HG03558 (cell line): ENCODE results near the gene COL11A2.

ENCODE experiments used
- ATAC-seq: cut with Tn5 transposase; IDR thresholded peaks from one replicate; pipeline ENCODE4 v1.9.1; 2021; ENCODE audit warnings: moderate number of reproducible peaks; ENCODE audit not compliant: unreplicated experiment; ENCODE audit errors: extremely low read depth

The COL11A2 gene

DNA sequence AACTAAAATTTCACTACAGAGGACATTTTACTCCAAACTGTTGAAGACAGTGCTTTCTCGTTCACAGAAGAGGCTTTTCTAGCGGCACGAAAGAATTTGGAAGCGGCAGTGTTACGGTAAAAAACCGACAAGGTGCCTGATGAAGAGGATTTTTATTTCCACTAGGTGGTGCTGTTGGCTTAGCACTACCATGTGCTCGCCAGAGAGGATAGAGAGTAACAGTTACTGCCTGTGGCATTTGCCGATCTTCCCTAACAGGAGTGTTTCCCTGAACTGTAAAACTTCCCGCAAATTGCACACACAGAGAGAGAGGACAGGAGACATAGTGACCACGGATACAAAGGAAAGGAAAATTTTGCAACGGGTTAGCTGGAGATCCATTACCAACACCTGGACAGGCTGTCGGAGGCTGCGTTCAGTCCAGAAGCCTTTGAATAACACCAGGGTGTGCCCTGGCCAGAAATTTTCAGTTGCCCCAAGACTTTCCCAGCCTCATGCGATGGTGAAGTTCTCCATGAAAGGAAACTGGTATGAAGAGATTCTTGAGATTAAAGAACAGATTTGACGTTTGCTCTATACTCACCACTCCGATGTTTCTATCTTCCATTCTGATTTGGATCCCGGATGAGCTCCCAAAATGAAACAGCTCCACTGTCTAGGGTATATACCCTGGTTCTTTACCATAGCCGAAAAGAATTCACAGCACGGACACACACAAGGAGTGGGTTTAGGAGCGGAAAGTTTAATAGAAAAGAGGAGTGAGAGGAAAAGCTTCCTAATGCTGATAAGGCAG, 68.3 kb downstream of the COL11A2 start:
- no peak for ATAC-seq

DNA sequence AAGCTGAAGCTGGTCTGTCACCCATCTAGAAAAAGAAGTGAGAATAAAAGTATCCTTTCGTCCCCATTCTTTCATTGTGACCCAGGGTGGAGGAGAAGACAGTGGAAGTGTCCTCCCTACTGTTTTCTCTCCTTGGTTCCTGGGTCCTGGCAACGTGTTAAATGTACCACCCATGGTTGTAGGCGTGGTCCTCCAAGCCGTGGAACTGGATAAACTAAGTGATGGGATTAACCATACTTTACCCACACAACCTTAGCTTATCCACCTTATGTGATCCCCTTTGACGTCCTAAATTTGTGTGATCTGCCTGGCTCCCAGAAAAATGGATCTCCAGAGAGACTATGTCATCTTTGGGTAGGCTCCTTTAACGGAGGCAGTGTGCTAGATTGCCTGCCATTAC, 69.1 kb downstream of the COL11A2 start:
- ATAC-seq: no peak

GRCh38 chr6:33120001-33120400, 72.3 kb downstream of the COL11A2 start:
- ATAC-seq: no peak

GRCh38 chr6:33118525-33119123, 73.6 kb downstream of the COL11A2 start:
- no peak for ATAC-seq

GRCh38 chr6:33117811-33118277, 74.4 kb downstream of the COL11A2 start:
- no peak for ATAC-seq

DNA sequence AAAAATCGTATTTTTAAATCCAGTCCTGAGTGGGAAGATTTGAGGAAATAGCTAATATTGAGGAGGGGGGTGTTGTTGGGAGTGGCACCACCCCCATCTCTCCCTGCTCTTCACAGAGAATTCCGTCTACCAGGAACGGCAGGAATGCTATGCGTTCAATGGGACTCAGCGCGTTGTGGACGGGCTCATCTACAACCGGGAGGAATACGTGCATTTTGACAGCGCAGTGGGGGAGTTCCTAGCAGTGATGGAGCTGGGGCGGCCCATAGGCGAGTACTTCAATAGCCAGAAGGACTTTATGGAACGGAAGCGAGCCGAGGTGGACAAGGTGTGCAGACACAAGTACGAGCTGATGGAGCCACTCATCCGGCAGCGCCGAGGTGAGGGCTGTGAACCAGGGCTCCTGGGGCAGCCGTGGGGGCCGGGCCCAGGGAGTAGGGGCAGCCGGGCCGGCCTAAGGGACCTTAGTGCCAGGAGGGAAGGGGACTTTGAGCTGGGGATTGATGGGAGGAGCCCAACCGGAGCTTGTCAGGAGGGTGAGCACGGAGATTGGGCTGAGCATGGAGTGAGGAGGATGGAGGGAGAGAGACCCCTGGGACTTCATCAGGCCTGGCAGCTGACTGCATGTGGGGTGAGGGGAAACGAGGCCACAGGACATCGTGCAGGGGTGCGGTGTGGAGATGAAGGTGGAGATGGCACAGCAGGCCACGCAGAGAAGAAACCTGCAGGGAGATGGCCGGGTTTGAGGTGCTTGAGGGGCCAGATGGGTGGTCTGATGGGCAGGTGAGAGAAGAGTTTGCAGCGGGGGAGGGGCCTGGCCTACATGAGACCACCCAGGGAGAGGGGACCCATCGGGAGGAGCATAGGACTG, 75.2 kb downstream of the COL11A2 start:
- ATAC-seq: no peak

DNA sequence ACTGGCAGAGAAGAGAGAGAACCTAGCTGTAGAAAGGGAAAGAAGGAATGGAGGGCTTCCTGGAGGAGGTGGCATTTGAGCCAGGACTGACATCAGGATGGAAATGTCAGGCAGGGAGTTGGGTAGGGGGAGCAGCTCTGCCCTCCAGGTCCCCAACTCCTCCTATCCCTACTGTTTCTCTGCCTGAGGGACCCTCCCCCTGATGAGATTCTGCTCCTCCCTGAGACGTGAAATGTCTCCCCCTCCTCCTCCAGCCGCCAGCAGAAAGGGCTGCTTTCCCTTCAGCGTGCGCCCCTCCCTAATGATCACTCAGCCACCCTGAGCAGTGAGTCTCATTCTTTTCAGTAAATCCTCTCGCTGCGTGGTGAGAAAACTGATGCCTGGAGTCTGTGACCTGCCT, 75.8 kb downstream of the COL11A2 start:
- ATAC-seq: no peak

GRCh38 chr6:33114406-33114805, 77.9 kb downstream of the COL11A2 start:
- ATAC-seq: no peak

GRCh38 chr6:33113755-33114154, 78.5 kb downstream of the COL11A2 start:
- no peak for ATAC-seq
